ENCODE data around the gene FAM111B. TPM values are rescaled to one million over a fixed set of nuclear protein-coding genes. Genes with fewer than 3 reads are reported as not detected.

Gene FAM111B
- total RNA-seq, 3 donors from 2014 or later (not counting 1 experiment from before 2014, with no cell fraction given) = 1.2 to 1.9 (median 1.4) TPM

GRCh38 chr11:59157433-59157832, 50.4 kb downstream of the FAM111B start:
- Mint-ChIP-seq H3K27ac (no peak overlapping the region), H3K9me3 (no peaks in the 10 kb centered on the region), H3K4me3 (no peak overlapping the region), H3K27me3 (ENCODE audit: low read depth in 2 of 2) (no peaks in the 10 kb centered on the region), H3K4me1 (peaks cover 8 to 13% of the 10 kb centered on the region in 2 donors), H3K36me3 (peaks cover 3% of the 10 kb centered on the region)
- Histone ChIP-seq H3K4me3 (ENCODE audit: low read length) (no peak overlapping the region), H3K9me3 (ENCODE audit: control insufficient read depth, insufficient read depth, low read length) (no peaks in the 10 kb centered on the region), H3K36me3 (ENCODE audit: control insufficient read depth, insufficient read depth, low read length) (peaks cover 3% of the 10 kb centered on the region), H3K4me1 (ENCODE audit: control insufficient read depth, insufficient read depth, low read length) (peaks cover 4% of the 10 kb centered on the region), H3K27me3 (ENCODE audit: control insufficient read depth, insufficient read depth, low read length) (no peaks in the 10 kb centered on the region), H3K27ac (ENCODE audit: low read length) (no peak overlapping the region)
- TF ChIP-seq CTCF (IDR thresholded peaks at IDR 0.05) = no peak
- DNase-seq (no peak), ATAC-seq (no peak)
- intact Hi-C loops (cut with micrococcal nuclease) = loop anchor here (5.0 kb wide), 1 partner anchor 305 kb away; no protein-coding TSS in a partner anchor
- 61% methylated on average over 3 of the region's 3 CpGs for WGBS (ENCODE audit: insufficient coverage)

GRCh38 chr11:59158206-59159068, 51.4 kb downstream of the FAM111B start:
- Histone ChIP-seq H3K4me3 (ENCODE audit: low read length) (no peak overlapping the region), H3K4me1 (ENCODE audit: control insufficient read depth, insufficient read depth, low read length) (peaks cover 4% of the 10 kb centered on the region), H3K9me3 (ENCODE audit: control insufficient read depth, insufficient read depth, low read length) (no peaks in the 10 kb centered on the region), H3K27me3 (ENCODE audit: control insufficient read depth, insufficient read depth, low read length) (no peaks in the 10 kb centered on the region), H3K36me3 (ENCODE audit: control insufficient read depth, insufficient read depth, low read length) (no peaks in the 10 kb centered on the region), H3K27ac (ENCODE audit: low read length) (no peak overlapping the region)
- Mint-ChIP-seq H3K27me3 (ENCODE audit: low read depth in 2 of 2) (peaks cover 0 to 5% of the 10 kb centered on the region in 2 donors), H3K9me3 (no peaks in the 10 kb centered on the region), H3K27ac (no peak overlapping the region), H3K4me1 (peaks cover 8 to 9% of the 10 kb centered on the region in 2 donors), H3K36me3 (no peaks in the 10 kb centered on the region), H3K4me3 (no peak overlapping the region)
- peak; percentile 75 for TF ChIP-seq CTCF (IDR thresholded peaks at IDR 0.05)
- DNase-seq = peak; percentile 31 to 88
- 48% methylated on average over 8 of the region's 8 CpGs for WGBS (ENCODE audit: insufficient coverage)
- intact Hi-C loops (cut with micrococcal nuclease) = loop anchor here (1.0 to 5.0 kb wide), 5 partner anchors 61 to 504 kb away; no protein-coding TSS in a partner anchor
- peak; percentile 94 to 99 (median 99) for ATAC-seq

- intact Hi-C loops (cut with micrococcal nuclease) = no loop called here
- H3K27me3 ChIP-seq (ENCODE audit: control insufficient read depth, insufficient read depth, low read length) = peaks cover 5% of the 10 kb centered on the region
- H3K4me1 ChIP-seq (ENCODE audit: control insufficient read depth, insufficient read depth, low read length) = no peaks in the 10 kb centered on the region
- no peaks in the 10 kb centered on the region for H3K4me1 Mint-ChIP-seq
- TF ChIP-seq CTCF (IDR thresholded peaks at IDR 0.05) = no peak
- H3K4me3 ChIP-seq (ENCODE audit: low read length) = no peak overlapping the region
- ATAC-seq = no peak
- no peaks in the 10 kb centered on the region for H3K9me3 Mint-ChIP-seq
- H3K36me3 Mint-ChIP-seq = no peaks in the 10 kb centered on the region
- WGBS (ENCODE audit: insufficient coverage) = 100% methylated on average over 2 of the region's 3 CpGs
- no peak overlapping the region for H3K4me3 Mint-ChIP-seq
- H3K27ac ChIP-seq (ENCODE audit: low read length) = no peak overlapping the region
- H3K36me3 ChIP-seq (ENCODE audit: control insufficient read depth, insufficient read depth, low read length) = no peaks in the 10 kb centered on the region
- H3K9me3 ChIP-seq (ENCODE audit: control insufficient read depth, insufficient read depth, low read length) = no peaks in the 10 kb centered on the region
- DNase-seq = no peak
- H3K27me3 Mint-ChIP-seq (ENCODE audit: low read depth in 2 of 2) = peaks cover 18 to 19% of the 10 kb centered on the region in 2 donors
- no peak overlapping the region for H3K27ac Mint-ChIP-seq
These were observed 57.0 kb downstream of the FAM111B start for GRCh38 chr11:59164028-59164427.
